ENCODE data around the gene FAAP100.

Gene FAAP100

DNA sequence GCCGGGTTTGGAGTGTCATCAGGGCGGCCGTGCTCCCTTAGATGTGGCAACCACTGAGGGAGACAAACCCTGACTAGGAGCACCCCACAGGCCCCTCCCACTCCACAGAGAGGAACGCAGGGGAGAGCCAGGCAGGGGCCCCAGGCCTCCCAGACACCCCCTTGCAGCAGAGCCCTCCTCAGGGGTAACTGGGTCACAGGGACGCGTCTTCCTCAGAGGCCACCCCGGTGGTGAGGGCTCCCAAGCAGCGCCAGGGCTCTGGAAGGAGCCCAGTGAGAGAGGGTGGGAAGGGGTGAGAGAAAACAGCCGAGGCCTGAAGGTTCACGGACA is 12.6 kb downstream of the FAAP100 start:
- TF ChIP-seq, protein P1, sequence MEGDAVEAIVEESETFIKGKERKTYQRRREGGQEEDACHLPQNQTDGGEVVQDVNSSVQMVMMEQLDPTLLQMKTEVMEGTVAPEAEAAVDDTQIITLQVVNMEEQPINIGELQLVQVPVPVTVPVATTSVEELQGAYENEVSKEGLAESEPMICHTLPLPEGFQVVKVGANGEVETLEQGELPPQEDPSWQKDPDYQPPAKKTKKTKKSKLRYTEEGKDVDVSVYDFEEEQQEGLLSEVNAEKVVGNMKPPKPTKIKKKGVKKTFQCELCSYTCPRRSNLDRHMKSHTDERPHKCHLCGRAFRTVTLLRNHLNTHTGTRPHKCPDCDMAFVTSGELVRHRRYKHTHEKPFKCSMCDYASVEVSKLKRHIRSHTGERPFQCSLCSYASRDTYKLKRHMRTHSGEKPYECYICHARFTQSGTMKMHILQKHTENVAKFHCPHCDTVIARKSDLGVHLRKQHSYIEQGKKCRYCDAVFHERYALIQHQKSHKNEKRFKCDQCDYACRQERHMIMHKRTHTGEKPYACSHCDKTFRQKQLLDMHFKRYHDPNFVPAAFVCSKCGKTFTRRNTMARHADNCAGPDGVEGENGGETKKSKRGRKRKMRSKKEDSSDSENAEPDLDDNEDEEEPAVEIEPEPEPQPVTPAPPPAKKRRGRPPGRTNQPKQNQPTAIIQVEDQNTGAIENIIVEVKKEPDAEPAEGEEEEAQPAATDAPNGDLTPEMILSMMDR (IDR thresholded peaks at IDR 0.05; ENCODE audit: extremely low read depth, missing control alignments) = no peak
- no peak for DNase-seq (ENCODE audit: low spot score)

DNA sequence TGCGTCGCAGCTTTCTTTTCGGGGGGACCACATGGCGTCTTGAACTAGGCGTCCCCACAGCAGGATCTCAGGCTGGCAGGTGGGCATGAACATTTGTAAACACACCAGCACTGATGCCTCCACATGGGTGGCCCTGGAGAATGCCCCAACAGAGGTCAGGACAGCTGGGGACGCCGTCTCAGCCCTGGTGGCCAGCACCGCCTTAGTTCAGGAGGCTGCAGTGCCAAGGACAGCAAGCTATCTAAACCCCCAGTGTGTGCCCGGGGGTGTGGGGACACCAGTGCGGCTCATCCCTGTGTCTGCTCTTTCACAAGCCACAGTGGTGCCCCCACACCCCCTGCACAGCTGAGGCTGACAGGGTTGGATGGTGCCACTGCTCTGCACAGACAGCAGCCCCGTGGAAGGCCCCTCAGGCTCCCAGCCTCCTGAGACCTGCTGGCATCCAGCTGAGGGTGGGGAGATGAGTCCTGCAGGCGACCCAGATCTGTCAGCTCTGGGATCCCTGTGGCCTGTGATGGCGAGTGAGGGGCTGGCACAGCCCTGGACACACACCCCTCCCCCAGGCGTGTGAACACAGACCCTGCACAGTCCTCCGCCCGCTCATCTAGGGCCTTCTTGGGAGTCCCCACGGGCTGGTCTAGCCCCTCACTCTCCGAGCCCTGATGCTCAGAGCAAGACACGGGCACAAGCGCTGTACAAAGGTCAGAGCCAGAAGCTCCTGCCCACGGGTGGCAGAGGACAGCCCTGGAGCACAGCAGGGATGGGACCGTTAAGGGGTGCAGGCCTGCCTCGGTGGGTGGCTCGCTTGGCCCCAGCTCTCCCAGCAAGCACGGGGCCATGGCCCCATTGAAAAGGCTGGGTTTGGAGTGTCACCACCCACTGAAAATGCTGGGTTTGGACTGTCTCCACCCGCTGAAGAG is 13.2 kb downstream of the FAAP100 start:
- TF ChIP-seq, protein P1 (IDR thresholded peaks at IDR 0.05; ENCODE audit: extremely low read depth, missing control alignments) = no peak
- no peak for DNase-seq (ENCODE audit: low spot score)

DNA sequence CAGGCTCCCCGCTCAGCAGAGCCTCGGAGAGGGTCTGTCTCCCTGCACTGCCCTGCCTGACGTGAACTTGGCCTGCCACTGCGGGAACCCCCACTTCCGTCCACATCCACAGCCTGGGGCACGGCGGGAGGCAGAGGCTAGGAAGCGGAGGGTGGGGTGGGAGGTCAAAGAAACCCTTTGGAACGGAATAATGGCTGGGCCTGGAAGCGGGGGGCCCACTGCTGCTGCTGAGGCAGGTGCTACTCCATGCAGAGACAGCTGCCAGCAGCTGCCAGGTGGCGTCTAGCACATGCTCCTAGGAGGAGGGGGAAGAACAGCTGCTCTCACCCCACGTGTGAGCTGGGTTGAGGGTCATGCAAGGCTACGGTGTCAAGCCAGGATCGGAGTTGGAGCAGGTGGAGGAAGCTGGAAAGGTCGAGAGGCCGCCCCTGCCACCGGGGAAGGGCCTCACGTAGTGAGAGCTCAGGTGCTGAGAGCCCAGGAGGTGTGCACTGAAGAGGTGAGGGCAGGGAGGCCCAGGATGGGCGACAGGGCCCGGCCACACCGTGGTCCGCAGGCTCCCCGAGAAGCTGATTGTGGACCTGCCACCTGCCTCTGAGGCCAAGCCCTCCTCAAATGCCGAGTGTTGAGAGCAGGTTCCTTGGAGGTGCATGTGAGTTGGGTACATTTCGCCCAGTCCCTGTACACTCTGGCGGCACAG is 14.1 kb downstream of the FAAP100 start:
- TF ChIP-seq, protein P1 (IDR thresholded peaks at IDR 0.05; ENCODE audit: extremely low read depth, missing control alignments) = no peak
- no peak for DNase-seq (ENCODE audit: low spot score)

DNA sequence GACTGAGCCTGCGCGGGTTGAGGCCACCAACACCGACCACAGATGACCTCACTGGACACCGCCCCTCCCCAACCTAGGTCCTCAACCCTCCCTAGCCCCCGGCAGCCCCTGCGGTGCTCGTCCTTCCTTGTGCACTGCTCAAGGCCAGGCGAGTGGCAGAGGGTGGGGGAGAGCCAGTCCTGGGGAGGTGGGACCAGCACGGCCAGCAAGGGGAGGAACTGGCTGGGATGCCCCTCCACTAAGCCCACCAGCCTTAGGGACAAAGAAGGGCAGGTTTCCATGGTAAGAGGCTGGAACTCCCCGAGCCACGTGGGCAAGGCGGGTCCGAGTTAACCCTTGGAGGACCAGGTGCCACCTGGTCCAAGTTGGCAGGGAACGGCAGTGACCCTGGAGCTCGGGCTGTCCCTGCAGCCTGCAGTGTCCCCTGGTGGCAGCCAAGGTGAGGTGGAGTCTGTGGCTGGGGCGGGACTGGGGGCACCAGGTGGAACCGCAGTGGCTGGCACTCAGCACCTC is 14.8 kb downstream of the FAAP100 start:
- DNase-seq (ENCODE audit: low spot score) = peak; percentile 73
- TF ChIP-seq, protein P1 (IDR thresholded peaks at IDR 0.05; ENCODE audit: extremely low read depth, missing control alignments) = peak; percentile 30

DNA sequence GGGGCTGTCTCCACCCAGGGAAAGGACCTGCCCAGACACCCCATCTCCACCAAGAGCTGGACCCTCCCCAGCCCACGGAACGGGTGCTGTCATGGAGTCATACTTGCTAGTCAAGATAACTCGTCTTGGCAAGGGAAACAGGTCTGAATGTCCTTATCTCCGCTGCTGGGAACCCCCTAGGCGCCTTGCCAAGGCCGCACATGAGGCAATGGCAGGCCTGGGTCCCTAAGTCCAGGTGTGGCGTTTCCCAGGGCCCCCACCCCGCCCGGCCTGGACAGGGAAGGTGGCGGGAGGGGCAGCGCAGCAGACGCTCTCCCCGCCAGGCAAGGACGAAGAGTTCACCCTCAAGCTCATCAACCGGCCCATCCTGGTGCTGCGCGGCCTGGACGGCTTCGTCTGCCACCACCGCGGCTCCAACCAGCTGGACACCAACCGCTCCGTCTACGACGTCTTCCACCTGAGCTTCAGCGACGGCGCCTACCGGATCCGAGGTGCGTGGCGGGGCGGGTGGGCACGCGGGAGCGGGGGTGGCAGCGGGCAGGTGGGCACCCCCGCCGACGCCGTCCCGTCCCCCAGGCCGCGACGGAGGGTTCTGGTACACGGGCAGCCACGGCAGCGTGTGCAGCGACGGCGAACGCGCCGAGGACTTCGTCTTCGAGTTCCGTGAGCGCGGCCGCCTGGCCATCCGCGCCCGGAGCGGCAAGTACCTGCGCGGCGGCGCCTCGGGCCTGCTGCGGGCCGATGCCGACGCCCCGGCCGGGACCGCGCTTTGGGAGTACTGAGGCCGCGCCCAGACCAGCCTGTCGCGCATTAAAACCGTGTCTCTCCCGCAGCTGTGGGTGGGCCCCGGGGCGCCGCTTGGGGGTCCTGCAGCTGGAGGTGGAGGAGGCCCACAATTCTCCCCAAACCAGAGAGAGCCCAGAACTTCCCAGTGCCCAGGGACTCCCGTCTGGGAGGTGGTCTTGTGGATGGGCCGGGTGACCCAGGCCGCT is 15.6 kb downstream of the FAAP100 start:
- TF ChIP-seq, protein P1 (IDR thresholded peaks at IDR 0.05; ENCODE audit: extremely low read depth, missing control alignments) = no peak
- DNase-seq (ENCODE audit: low spot score) = no peak

DNA sequence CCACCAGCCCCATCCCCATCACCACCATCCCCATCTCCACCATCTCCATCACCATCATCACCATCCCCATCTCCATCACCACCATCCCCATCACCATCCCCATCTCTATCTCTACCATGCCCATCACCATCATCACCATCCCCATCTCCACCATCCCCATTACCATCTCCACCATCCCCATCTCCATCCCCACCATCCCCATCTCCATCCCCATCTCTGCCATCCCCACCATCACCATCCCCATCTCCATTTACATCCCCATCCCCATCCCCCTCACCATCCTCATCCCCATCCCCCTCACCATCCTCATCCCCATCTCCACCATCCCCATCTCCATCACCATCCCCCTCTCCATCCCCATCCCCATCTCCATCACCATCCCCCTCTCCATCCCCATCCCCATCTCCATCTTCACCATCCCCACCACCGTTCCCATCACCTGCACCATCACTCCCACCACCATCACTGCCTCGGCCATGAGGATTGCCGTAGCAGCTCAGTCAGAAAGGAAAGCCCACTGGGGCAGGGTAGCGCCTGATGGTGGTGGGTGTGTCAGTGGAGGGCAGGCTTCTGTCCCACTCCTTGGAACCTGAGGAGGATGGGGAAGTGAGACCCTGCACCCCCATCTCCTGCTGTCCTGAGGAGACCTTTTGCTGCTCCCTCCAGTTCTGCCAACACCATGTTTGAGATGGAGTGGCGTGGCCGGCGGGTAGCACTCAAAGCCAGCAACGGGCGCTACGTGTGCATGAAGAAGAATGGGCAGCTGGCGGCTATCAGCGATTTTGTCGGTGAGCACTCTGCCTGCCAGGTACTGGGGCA is 16.5 kb downstream of the FAAP100 start:
- TF ChIP-seq, protein P1 (IDR thresholded peaks at IDR 0.05; ENCODE audit: extremely low read depth, missing control alignments) = no peak
- no peak for DNase-seq (ENCODE audit: low spot score)

Data from GM20000 (cell line).